ENCODE data around the gene ZNF469. TPM values are rescaled to one million over a fixed set of nuclear protein-coding genes. Genes with fewer than 3 reads are reported as not detected.

The ZNF469 gene, protein sequence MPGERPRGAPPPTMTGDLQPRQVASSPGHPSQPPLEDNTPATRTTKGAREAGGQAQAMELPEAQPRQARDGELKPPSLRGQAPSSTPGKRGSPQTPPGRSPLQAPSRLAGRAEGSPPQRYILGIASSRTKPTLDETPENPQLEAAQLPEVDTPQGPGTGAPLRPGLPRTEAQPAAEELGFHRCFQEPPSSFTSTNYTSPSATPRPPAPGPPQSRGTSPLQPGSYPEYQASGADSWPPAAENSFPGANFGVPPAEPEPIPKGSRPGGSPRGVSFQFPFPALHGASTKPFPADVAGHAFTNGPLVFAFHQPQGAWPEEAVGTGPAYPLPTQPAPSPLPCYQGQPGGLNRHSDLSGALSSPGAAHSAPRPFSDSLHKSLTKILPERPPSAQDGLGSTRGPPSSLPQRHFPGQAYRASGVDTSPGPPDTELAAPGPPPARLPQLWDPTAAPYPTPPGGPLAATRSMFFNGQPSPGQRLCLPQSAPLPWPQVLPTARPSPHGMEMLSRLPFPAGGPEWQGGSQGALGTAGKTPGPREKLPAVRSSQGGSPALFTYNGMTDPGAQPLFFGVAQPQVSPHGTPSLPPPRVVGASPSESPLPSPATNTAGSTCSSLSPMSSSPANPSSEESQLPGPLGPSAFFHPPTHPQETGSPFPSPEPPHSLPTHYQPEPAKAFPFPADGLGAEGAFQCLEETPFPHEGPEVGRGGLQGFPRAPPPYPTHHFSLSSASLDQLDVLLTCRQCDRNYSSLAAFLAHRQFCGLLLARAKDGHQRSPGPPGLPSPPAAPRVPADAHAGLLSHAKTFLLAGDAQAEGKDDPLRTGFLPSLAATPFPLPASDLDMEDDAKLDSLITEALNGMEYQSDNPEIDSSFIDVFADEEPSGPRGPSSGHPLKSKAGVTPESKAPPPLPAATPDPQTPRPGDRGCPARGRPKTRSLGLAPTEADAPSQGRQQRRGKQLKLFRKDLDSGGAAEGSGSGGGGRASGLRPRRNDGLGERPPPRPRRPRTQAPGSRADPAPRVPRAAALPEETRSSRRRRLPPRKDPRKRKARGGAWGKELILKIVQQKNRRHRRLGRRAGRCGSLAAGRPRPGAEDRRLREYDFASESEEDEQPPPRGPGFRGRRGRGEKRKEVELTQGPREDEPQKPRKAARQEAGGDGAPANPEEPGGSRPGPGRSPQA (N-terminal part only)
- total RNA-seq (2022; extraction: Qiagen RNA extraction), result 4.4 to 10.4 TPM (median 8.0 TPM) in 5 replicates

DNA sequence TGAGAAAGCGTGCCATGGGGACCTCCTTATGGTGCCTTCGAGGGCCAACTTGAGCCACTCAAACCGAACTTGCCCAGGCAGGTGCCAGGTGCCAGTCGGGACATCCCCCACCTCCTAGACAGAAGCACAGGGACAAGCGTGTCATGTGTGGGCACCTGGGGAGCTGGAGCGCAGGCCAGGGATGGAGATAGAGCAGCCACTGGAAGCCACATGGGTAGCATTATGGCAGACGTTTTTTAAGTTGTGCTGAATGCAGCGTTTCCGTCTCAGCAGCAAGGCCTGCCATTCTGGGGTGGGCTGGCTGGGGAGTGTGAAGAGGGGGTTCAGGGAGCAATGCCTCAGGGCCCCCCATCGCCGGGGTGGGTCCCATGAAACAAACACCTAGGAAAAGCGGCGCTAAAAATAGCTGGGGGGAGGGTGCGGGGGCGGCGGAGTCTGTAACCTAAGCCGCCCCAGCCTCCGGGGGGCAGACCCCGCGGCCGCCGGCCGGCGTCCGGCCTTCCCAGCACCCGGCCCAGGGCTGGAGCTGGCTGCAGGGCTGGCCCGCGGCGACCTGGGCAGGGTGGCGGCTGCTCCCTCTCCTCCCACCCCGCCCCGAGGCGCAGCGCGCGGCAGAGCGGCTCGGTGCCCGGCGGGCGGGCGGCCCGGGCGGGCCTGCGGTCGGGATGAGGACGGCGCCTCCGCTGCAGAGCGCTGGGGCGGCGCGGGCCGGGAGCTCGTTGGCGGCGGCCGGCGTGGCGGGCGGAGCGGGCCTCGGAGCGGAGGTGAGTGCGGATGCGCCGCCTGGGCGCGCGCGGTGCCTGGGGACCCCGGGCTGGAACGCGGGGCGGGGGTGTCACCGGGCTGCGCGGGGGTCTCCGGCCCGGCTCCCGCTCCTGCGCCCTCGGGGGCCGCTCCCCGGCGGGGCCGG lies at the start of gene ZNF469:
ZNF469 (plus strand) TSS at position 469 of the 910 bp plus-strand sequence. CDS start 44,512 bp downstream, outside the sequence.

Other genes with a start within 250 kb of the ZNF469 start
- gene ZFPM1, start 70.3 kb downstream of the ZNF469 start, total RNA-seq (2022; extraction: Qiagen RNA extraction), result 3.1 to 7.1 TPM (median 6.5 TPM) in 5 replicates
- gene ZC3H18, start 187.4 kb downstream of the ZNF469 start, total RNA-seq (2022; extraction: Qiagen RNA extraction), result 38.9 to 57.1 TPM (median 56.3 TPM) in 5 replicates